GM12872 (cell line): ENCODE results near the gene ZCCHC9.

ENCODE experiments used
- TF ChIP-seq, protein P1 (sequence below): IDR thresholded peaks from 3 replicates; pipeline ENCODE4 v1.5.1; 2011; ENCODE audit warnings: low read depth, mild to moderate bottlenecking, low read length, moderate library complexity; ENCODE audit not compliant: insufficient read depth

Gene ZCCHC9

DNA sequence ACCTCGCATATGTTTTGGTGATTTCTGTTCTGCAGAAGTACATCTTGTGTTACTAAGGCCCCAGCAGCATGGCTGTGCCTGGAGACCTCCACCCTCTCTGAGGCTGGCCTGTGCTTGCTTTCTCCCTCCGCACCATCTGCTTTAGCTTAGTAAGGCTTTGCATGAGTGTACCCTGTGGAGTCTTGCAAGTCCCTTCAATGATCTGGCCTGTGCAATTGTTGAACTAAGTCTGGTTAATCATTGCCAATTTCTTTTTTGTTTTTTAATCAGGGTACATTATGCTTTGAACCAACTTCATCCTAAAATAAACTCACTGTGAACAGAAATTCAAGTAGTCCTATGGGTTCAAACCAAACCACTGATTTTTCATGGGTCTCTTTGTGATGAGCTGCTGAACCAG, 60.2 kb downstream of the ZCCHC9 start:
- TF ChIP-seq, protein P1, sequence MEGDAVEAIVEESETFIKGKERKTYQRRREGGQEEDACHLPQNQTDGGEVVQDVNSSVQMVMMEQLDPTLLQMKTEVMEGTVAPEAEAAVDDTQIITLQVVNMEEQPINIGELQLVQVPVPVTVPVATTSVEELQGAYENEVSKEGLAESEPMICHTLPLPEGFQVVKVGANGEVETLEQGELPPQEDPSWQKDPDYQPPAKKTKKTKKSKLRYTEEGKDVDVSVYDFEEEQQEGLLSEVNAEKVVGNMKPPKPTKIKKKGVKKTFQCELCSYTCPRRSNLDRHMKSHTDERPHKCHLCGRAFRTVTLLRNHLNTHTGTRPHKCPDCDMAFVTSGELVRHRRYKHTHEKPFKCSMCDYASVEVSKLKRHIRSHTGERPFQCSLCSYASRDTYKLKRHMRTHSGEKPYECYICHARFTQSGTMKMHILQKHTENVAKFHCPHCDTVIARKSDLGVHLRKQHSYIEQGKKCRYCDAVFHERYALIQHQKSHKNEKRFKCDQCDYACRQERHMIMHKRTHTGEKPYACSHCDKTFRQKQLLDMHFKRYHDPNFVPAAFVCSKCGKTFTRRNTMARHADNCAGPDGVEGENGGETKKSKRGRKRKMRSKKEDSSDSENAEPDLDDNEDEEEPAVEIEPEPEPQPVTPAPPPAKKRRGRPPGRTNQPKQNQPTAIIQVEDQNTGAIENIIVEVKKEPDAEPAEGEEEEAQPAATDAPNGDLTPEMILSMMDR, result no peak
